ENCODE measurements around the gene FOXM1.
A peak's percentile ranks its signal among the peaks of the same experiment; 100 is the strongest.

The FOXM1 gene, protein sequence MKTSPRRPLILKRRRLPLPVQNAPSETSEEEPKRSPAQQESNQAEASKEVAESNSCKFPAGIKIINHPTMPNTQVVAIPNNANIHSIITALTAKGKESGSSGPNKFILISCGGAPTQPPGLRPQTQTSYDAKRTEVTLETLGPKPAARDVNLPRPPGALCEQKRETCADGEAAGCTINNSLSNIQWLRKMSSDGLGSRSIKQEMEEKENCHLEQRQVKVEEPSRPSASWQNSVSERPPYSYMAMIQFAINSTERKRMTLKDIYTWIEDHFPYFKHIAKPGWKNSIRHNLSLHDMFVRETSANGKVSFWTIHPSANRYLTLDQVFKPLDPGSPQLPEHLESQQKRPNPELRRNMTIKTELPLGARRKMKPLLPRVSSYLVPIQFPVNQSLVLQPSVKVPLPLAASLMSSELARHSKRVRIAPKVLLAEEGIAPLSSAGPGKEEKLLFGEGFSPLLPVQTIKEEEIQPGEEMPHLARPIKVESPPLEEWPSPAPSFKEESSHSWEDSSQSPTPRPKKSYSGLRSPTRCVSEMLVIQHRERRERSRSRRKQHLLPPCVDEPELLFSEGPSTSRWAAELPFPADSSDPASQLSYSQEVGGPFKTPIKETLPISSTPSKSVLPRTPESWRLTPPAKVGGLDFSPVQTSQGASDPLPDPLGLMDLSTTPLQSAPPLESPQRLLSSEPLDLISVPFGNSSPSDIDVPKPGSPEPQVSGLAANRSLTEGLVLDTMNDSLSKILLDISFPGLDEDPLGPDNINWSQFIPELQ

GRCh38 chr12:2877047-2877952, at the start of gene FOXM1, which contains the start of gene RHNO1:
Gene FOXM1 (minus strand): TSS chr12:2877174. CDS start chr12:2874478, 2,696 bp downstream.
Gene RHNO1 (plus strand): TSS chr12:2877223. CDS start chr12:2885367, 8,144 bp downstream.
- DNase-seq, result peak; percentile 95
- in situ Hi-C loops (cut with HindIII; ENCODE audit: low pct_ligation_motif_present, low pct_unique_long_range_greater_than_20kb, low sequenced_read_pairs), result no loop called here

DNA sequence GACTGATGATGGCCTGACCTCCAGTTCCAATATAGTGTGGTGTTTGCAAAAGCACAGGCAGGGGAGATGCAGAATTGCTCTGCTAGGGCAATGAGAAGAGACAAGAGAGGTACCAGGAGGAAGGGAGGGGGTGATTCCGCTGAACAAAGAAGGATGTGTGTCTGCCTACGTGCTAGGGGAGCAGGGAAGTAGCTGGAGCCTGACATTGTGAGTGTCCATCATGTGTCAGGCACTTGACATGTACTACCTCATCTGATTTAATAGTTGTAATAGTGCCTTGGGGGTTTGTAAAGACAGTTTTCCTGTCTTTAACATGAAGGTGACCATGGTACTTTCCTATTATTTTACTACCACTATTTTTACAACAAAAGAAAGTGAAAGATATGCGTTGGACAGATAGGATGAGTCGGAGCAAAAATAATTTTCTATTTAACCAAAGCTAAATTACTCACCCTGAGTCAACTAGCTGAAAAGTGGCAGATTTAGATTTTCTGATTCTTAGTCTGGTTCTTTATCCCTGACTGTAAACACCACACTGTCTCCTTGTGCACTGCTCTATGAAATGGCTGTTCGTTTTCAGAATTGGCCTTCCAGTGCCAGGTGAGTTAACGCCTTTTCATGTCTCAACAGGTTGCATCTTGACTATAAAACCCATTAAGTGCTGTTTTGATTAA, 48.5 kb upstream of the FOXM1 start:
- DNase-seq, result no peak
- in situ Hi-C loops (cut with HindIII; ENCODE audit: low pct_ligation_motif_present, low pct_unique_long_range_greater_than_20kb, low sequenced_read_pairs), result no loop called here

- DNase-seq, result no peak
- in situ Hi-C loops (cut with HindIII; ENCODE audit: low pct_ligation_motif_present, low pct_unique_long_range_greater_than_20kb, low sequenced_read_pairs), result no loop called here
These were observed 47.0 kb upstream of the FOXM1 start for GRCh38 chr12:2924019-2924418.

GRCh38 chr12:2923057-2923456, 46.1 kb upstream of the FOXM1 start:
- DNase-seq, result no peak
- in situ Hi-C loops (cut with HindIII; ENCODE audit: low pct_ligation_motif_present, low pct_unique_long_range_greater_than_20kb, low sequenced_read_pairs), result no loop called here

DNA sequence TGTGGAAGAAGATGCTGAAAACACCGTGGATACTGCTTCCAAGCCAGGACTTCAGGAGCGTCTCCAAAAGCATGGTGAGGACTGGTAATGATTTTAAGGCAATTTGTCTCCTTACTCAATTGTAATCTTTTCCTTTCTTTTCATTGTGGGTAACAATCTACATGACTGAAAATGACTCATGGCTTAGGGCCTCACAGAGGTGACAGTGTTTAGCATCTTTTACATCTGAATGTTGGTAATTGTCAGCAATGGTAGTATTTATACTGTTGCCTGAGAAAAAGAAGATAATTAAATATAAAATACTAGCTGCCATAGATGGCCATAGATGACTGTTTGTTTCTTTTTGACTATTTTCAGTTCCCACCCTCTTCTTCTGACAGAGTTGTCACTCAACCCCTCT, 45.4 kb upstream of the FOXM1 start:
- in situ Hi-C loops (cut with HindIII; ENCODE audit: low pct_ligation_motif_present, low pct_unique_long_range_greater_than_20kb, low sequenced_read_pairs), result no loop called here
- DNase-seq, result no peak

DNA sequence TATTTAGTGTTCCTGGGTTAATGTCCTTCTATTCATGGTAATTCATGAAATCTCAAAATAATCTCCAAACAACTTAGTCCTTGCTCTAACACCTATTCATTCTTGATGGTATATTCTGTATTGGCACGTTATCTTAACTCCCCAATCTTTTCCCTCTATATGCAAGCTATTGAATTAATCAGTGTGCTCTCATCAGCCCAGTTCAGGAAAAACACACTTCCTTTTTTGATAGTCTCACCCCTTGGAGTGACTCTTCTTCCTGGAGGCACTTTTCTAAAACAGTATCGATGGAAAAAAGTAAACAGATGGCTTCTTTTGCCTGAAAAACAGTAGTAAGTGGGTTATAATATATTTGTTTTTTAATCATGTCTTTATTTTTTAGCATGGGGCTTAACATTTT, 42.3 kb upstream of the FOXM1 start:
- DNase-seq, result no peak
- in situ Hi-C loops (cut with HindIII; ENCODE audit: low pct_ligation_motif_present, low pct_unique_long_range_greater_than_20kb, low sequenced_read_pairs), result no loop called here

- in situ Hi-C loops (cut with HindIII; ENCODE audit: low pct_ligation_motif_present, low pct_unique_long_range_greater_than_20kb, low sequenced_read_pairs), result no loop called here
- no peak for DNase-seq
These were observed 35.2 kb upstream of the FOXM1 start for GRCh38 chr12:2912216-2912575.

DNA sequence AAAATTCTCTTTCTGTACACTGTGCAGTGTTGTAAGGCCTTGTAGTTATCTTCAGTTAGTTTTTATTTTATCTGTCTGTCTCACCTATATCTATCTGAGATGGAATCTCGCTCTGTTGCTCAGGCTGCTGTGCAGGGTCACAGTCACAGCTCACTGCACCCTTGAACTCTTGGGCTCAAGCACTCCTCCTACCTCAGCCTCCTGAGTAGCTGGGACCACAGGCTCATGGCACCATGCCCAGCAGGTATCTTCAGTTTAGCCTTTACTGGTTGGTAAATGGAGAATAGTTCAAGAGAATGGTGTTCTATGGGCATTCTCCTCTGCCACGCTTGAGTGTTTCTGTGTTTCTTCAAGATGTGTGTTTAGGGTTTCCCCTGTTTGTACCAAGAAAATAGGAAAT, 27.3 kb upstream of the FOXM1 start:
- in situ Hi-C loops (cut with HindIII; ENCODE audit: low pct_ligation_motif_present, low pct_unique_long_range_greater_than_20kb, low sequenced_read_pairs), result no loop called here
- DNase-seq, result peak; percentile 87

DNA sequence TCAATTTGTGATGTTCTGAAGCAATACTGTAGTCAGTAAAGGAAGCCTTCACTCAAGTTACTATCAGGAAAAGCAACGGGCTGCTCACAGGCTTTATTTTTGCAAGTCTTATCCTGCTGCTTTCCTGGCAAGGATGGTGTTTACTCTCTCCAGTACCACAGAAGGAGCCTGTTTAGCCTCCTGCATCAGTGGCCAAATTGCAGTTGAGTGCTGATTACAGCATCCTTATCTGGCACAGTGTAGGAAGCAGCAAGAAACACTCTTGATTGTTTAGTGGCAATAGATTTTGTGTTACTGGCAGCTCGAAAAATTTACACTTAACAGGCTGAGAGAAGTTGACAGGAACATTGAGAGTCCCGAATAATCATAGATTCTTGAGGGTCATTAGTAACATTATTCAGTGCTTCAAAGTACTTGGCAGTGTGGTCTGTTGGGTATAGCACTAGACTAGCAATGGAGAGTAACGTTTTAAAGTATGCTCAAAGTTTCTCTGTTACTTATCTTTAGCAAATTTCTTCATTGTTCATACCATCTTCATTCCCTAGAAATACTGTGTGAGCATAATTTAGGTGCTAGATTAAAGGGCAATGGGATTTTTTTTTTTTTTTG, 25.4 kb upstream of the FOXM1 start:
- DNase-seq, result no peak
- in situ Hi-C loops (cut with HindIII; ENCODE audit: low pct_ligation_motif_present, low pct_unique_long_range_greater_than_20kb, low sequenced_read_pairs), result no loop called here

DNA sequence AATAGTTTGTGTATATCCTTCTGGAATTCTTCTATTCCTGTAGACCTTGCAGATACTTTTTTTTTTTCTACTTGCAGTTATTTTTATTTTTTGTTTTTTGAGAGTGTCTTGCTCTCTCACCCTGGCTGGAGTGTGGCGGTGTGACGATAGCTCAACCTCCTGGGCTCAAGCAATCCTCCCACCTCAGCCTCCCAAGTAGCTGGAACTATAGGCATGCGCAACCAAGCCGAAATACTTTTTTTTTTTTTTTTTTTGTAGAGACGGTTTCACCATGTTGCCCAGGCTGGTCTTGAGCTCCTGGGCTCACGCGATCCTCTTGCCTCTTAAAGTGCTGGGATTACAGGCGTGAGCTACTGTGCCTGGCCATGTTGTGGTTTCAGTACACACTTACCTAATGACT, 23.7 kb upstream of the FOXM1 start:
- in situ Hi-C loops (cut with HindIII; ENCODE audit: low pct_ligation_motif_present, low pct_unique_long_range_greater_than_20kb, low sequenced_read_pairs), result no loop called here

DNA sequence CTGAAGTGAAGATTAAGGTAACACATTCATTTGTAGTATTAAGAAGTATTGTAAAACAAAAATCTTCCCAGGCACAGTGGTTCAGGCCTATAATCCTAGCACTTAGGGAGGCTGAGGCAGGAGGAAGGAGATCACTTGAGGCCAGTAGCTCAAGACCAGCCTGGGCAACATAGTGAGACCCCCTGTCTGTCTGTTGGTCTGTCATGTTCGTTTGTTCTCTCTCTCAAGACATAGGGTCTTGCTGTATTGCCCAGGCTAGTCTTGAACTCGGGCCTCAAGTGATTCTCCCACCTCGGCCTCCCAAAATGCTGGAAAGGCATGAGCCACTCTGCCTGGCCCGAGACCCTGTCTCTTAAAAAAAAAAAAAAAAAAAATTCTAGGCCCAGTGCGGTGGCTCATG, 20.4 kb upstream of the FOXM1 start:
- in situ Hi-C loops (cut with HindIII; ENCODE audit: low pct_ligation_motif_present, low pct_unique_long_range_greater_than_20kb, low sequenced_read_pairs), result no loop called here
- no peak for DNase-seq

More for the DNA sequence above, 23.7 kb upstream of the FOXM1 start:
- DNase-seq, result no peak

- in situ Hi-C loops (cut with HindIII; ENCODE audit: low pct_ligation_motif_present, low pct_unique_long_range_greater_than_20kb, low sequenced_read_pairs), result no loop called here
- DNase-seq, result no peak
These were observed 18.5 kb upstream of the FOXM1 start for GRCh38 chr12:2895511-2895910.

- in situ Hi-C loops (cut with HindIII; ENCODE audit: low pct_ligation_motif_present, low pct_unique_long_range_greater_than_20kb, low sequenced_read_pairs), result no loop called here
- DNase-seq, result no peak
These were observed 18.1 kb upstream of the FOXM1 start for GRCh38 chr12:2895051-2895451.

DNA sequence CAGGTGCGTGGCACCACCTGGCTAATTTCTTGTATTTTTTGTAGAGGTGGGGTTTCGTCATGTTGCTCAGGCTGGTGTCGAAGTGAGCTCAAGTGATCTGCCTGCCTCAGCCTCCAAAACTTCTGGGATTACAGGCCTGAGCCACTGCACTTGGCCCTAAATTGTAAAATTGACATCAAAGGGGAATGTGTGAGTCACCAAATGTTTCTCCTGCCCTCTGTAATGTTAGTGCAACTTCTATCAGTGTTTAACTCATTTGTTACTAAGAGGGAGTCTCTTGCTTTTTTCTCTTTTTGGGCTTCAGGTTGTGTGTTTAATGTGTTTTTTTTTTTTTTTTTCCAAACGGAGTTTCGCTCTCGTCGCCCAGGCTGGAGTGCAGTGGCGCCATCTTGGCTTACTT, 16.0 kb upstream of the FOXM1 start:
- in situ Hi-C loops (cut with HindIII; ENCODE audit: low pct_ligation_motif_present, low pct_unique_long_range_greater_than_20kb, low sequenced_read_pairs), result no loop called here
- peak; percentile 81 for DNase-seq

DNA sequence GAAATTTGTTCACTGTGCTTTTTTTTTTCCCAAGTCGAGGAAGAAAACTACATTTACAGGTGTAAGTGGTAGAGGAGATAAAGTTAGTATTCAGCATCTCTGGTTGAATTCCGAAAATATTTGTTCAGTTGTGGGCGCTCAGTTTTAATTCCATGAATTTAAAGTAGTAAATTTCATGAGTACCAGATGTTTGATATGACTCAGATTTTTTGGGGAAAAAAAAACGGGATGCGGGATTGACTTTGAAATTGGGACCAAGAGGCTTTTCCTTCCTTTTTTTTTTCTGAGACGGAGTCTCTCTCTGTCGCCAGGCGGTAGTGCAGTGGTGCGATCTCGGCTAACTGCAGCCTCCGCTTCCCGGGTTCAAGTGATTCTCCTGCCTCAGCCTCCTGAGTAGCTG, 15.3 kb upstream of the FOXM1 start:
- in situ Hi-C loops (cut with HindIII; ENCODE audit: low pct_ligation_motif_present, low pct_unique_long_range_greater_than_20kb, low sequenced_read_pairs), result no loop called here
- no peak for DNase-seq

DNA sequence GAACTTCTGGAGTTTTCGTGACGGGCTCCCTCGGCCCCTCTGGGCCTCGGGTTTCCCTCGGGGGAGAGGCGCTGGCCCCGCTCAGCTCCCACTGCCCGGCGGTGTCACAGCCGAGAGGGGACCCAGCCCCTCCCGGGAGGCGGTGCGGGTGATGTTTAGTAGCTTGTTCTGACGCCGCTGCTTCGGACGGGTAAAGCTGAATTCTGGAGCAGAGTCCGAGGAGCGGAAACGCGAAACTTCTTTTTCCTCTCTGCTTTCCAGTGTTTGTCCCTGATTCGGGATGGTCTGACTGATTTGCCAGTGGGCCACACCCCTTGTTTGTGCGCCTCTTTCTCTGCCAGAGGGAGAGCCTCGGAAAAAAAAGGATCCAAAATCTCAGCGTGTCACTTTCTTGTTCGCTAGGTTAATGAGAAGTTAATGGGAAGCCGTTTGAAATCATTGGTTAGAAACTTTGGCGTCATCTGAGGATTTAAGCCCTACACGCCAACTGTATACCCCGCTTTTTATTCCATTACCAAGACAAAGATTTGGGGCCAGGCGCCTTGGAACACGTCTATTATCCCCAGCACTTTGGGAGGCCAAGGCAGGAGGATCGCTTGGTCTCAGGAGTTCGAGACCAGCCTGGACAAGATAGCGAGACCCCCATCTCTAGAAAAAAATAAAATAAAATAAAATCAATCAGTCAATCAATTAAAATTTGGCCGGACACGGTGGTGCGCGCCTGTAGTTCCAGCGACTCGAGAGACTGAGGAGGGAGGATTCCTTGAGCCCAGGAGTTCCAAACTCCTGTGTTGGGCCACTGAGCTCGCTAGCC, 14.5 kb upstream of the FOXM1 start:
- DNase-seq, result peak; percentile 79
- in situ Hi-C loops (cut with HindIII; ENCODE audit: low pct_ligation_motif_present, low pct_unique_long_range_greater_than_20kb, low sequenced_read_pairs), result no loop called here

Data from ACHN (cell line).